Adipose tissue (tissue), 3 donors: ENCODE data around the gene NECAB2. TPM values are rescaled to one million over a fixed set of nuclear protein-coding genes. Genes with fewer than 3 reads are reported as not detected.

Source experiments
- H3K27ac ChIP-seq: one replicate; pipeline ENCODE4 v1.5.1; 2013; ENCODE audit warnings: low read depth, low read length
- WGBS, 3 donors: extraction: QIAGEN DNeasy Blood & Tissue Kit; methylation state at CpG; one replicate each; pipeline ENCODE4 v1.1.7; 2013; 5-methylcytosine and 5-hydroxymethylcytosine counted together
- polyA plus RNA-seq, 3 donors: library from polyadenylated mRNA; stranded (reverse); fragments of 200-250 nt; gene quantifications; one replicate each; pipeline ENCODE4 v1.2.3, GENCODE V29; 2013
- donor health status: healthy with polysubstance abuse.
- donor health status: Bipolar disorder and iron deficiency.
- donor health status: healthy.

The NECAB2 gene
- polyA plus RNA-seq, result 1 to 10 TPM in 1 of 3 donors, under 1 TPM in 2; 0.47 to 2.2 (median 0.49) TPM

- no peak within 1 kb of the TSS for H3K27ac ChIP-seq
- 11 to 16% (median 14%) methylated on average over 19 to 35 of the region's 35 CpGs for WGBS, 3 donors
Measured at GRCh38 chr16:83967838-83968305, at the start of gene NECAB2. TSS of gene NECAB2 (plus strand) at chr16:83968244. CDS start at chr16:83968649, 405 bp downstream.

- 95 to 99% (median 95%) methylated on average over 2 of the region's 2 CpGs for WGBS, 3 donors
- H3K27ac ChIP-seq, result no peak overlapping the region
Measured at GRCh38 chr16:83920894-83921491, 47.1 kb upstream of the NECAB2 start.

GRCh38 chr16:83923581-83924365, 44.3 kb upstream of the NECAB2 start:
- 89 to 90% (median 89%) methylated on average over 29 to 31 of the region's 31 CpGs for WGBS, 3 donors
- H3K27ac ChIP-seq, result no peak overlapping the region

GRCh38 chr16:83924686-83925085, 43.4 kb upstream of the NECAB2 start:
- WGBS, 3 donors, result 82 to 91% (median 88%) methylated on average over 13 of the region's 13 CpGs
- H3K27ac ChIP-seq, result no peak overlapping the region

- WGBS, 3 donors, result 88 to 89% (median 89%) methylated on average over 12 of the region's 12 CpGs
- no peak overlapping the region for H3K27ac ChIP-seq
Measured at GRCh38 chr16:83925095-83925905, 42.7 kb upstream of the NECAB2 start.

GRCh38 chr16:83925957-83926725, 41.9 kb upstream of the NECAB2 start:
- WGBS, 3 donors, result 54 to 62% (median 55%) methylated on average over 27 of the region's 27 CpGs
- H3K27ac ChIP-seq, result no peak overlapping the region

- no peak overlapping the region for H3K27ac ChIP-seq
- WGBS, 3 donors, result 21 to 27% (median 22%) methylated on average over 35 of the region's 35 CpGs
Measured at GRCh38 chr16:83926726-83927397, 41.2 kb upstream of the NECAB2 start.

- no peak overlapping the region for H3K27ac ChIP-seq
- WGBS, 3 donors, result 84 to 87% (median 85%) methylated on average over 16 of the region's 16 CpGs
Measured at GRCh38 chr16:83928341-83929055, 39.5 kb upstream of the NECAB2 start.

GRCh38 chr16:83929811-83930555, 38.1 kb upstream of the NECAB2 start:
- 77 to 81% (median 81%) methylated on average over 17 of the region's 17 CpGs for WGBS, 3 donors
- no peak overlapping the region for H3K27ac ChIP-seq

- H3K27ac ChIP-seq, result no peak overlapping the region
- WGBS, 3 donors, result 80 to 85% (median 84%) methylated on average over 22 of the region's 22 CpGs
Measured at GRCh38 chr16:83930730-83931500, 37.1 kb upstream of the NECAB2 start.

GRCh38 chr16:83931556-83931955, 36.5 kb upstream of the NECAB2 start:
- no peak overlapping the region for H3K27ac ChIP-seq
- 87 to 91% (median 90%) methylated on average over 17 of the region's 17 CpGs for WGBS, 3 donors

GRCh38 chr16:83932304-83932703, 35.7 kb upstream of the NECAB2 start:
- 90 to 93% (median 92%) methylated on average over 9 to 11 of the region's 11 CpGs for WGBS, 3 donors
- no peak overlapping the region for H3K27ac ChIP-seq

- 81 to 85% (median 84%) methylated on average over 25 of the region's 25 CpGs for WGBS, 3 donors
Measured at GRCh38 chr16:83932955-83933673, 34.9 kb upstream of the NECAB2 start.

GRCh38 chr16:83933885-83934683, 34.0 kb upstream of the NECAB2 start:
- no peak overlapping the region for H3K27ac ChIP-seq
- WGBS, 3 donors, result 69 to 92% (median 72%) methylated on average over 28 of the region's 28 CpGs

More at GRCh38 chr16:83932955-83933673, 34.9 kb upstream of the NECAB2 start:
- H3K27ac ChIP-seq, result no peak overlapping the region

- no peak overlapping the region for H3K27ac ChIP-seq
- WGBS, 3 donors, result 73 to 77% (median 77%) methylated on average over 12 of the region's 12 CpGs
Measured at GRCh38 chr16:83934684-83934977, 33.4 kb upstream of the NECAB2 start.
